Neural cell (in vitro differentiated cells): ENCODE results near the gene APRT. TPM values are rescaled to one million over a fixed set of nuclear protein-coding genes. Genes with fewer than 3 reads are reported as not detected.

ENCODE experiments used
- H2AFZ ChIP-seq: fragments of 200-600, 300-800 bp; sonication (generic), shearing (Covaris generic); 2 replicates; pipeline ENCODE4 v1.6.0; 2014; ENCODE audit warnings: low read depth, mild to moderate bottlenecking, antibody characterized with exemption, low read length, moderate library complexity
- H3F3A ChIP-seq: fragments of 200-600 bp; shearing (Covaris generic); 2 replicates; pipeline ENCODE4 v1.6.1; 2016; ENCODE audit warnings: mild to moderate bottlenecking, moderate library complexity, mixed read lengths, antibody characterized with exemption, low read length; ENCODE audit not compliant: insufficient read depth, poor library complexity, severe bottlenecking
- H3K27ac ChIP-seq: fragments of 200-600, 300-800 bp; sonication (generic), shearing (Covaris generic); 2 replicates; pipeline ENCODE4 v1.5.1; 2014; ENCODE audit warnings: mild to moderate bottlenecking, low read length, moderate library complexity
- H3K27me3 ChIP-seq: fragments of 300-800, 200-600 bp; sonication (generic), shearing (Covaris generic); 2 replicates; pipeline ENCODE4 v1.6.0; 2014; ENCODE audit warnings: mild to moderate bottlenecking, low read depth, low read length, moderate library complexity; ENCODE audit not compliant: insufficient read depth
- H3K36me3 ChIP-seq: fragments of 300-800, 200-600 bp; sonication (generic), shearing (Covaris generic); 2 replicates; pipeline ENCODE4 v1.5.1; 2014; ENCODE audit warnings: mild to moderate bottlenecking, antibody characterized with exemption, low read length, moderate library complexity; ENCODE audit not compliant: insufficient read depth
- H3K4me2 ChIP-seq: fragments of 300-800, 200-600 bp; sonication (generic), shearing (Covaris generic); 2 replicates; pipeline ENCODE4 v1.6.0; 2014; ENCODE audit warnings: mild to moderate bottlenecking, low read length
- H3K4me3 ChIP-seq: fragments of 300-800, 200-600 bp; sonication (generic), shearing (Covaris generic); 2 replicates; pipeline ENCODE4 v1.5.1; 2014; ENCODE audit warnings: mild to moderate bottlenecking, low read length, moderate library complexity
- H3K79me2 ChIP-seq: fragments of 200-600 bp; shearing (Covaris generic); replicated peaks from 2 replicates; pipeline ENCODE4 v1.6.0; 2014; ENCODE audit warnings: mild to moderate bottlenecking, low read length, moderate library complexity; ENCODE audit not compliant: insufficient read depth
- H3K9ac ChIP-seq: fragments of 300-800, 200-600 bp; sonication (generic), shearing (Covaris generic); 2 replicates; pipeline ENCODE4 v1.6.1; 2016; ENCODE audit warnings: mild to moderate bottlenecking, low read length, mixed read lengths
- H3K9me2 ChIP-seq: fragments of 200-600 bp; shearing (Covaris generic); 2 replicates; pipeline ENCODE4 v1.6.1; 2016; ENCODE audit warnings: mild to moderate bottlenecking, low read length, mixed read lengths; ENCODE audit not compliant: insufficient read depth
- H3K9me3 ChIP-seq: fragments of 200-600, 300-800 bp; sonication (generic), shearing (Covaris generic); 2 replicates; pipeline ENCODE4 v1.6.1; 2016; ENCODE audit warnings: mild to moderate bottlenecking, mixed run types, low read length, moderate library complexity, mixed read lengths
- H4K20me1 ChIP-seq: fragments of 200-600 bp; shearing (Covaris generic); 2 replicates; pipeline ENCODE4 v1.6.1; 2016; ENCODE audit warnings: mild to moderate bottlenecking, mixed run types; ENCODE audit not compliant: insufficient read depth
- EP300 ChIP-seq: fragments of 450-650 bp; conservative IDR thresholded peaks from 2 replicates; pipeline ENCODE4 v1.6.1; 2014; ENCODE audit warnings: antibody characterized with exemption, mild to moderate bottlenecking, moderate library complexity; ENCODE audit not compliant: poor library complexity, severe bottlenecking
- EZH2 ChIP-seq: fragments of 200-600, 300-800 bp; shearing (Covaris generic), sonication (generic); IDR thresholded peaks from 2 replicates; pipeline ENCODE4 v1.6.1; 2014; ENCODE audit warnings: antibody characterized with exemption, low read length, borderline replicate concordance, mild to moderate bottlenecking; ENCODE audit not compliant: insufficient read depth, poor library complexity, severe bottlenecking
- MXI1 ChIP-seq: fragments of 450-650 bp; conservative IDR thresholded peaks from 2 replicates; pipeline ENCODE4 v1.6.1; 2014; ENCODE audit warnings: antibody characterized with exemption, mild to moderate bottlenecking; ENCODE audit not compliant: poor library complexity, severe bottlenecking
- POLR2AphosphoS5 ChIP-seq: IDR thresholded peaks from 2 replicates; pipeline ENCODE4 v1.6.1; 2012
- RAD21 ChIP-seq: fragments of 450-650 bp; conservative IDR thresholded peaks from 2 replicates; pipeline ENCODE4 v1.6.1; 2014; ENCODE audit warnings: antibody characterized with exemption, mild to moderate bottlenecking, moderate library complexity
- SMC3 ChIP-seq: fragments of 450-650 bp; conservative IDR thresholded peaks from 2 replicates; pipeline ENCODE4 v1.6.1; 2014; ENCODE audit warnings: antibody characterized with exemption, mild to moderate bottlenecking, moderate library complexity; ENCODE audit not compliant: poor library complexity
- TAF1 ChIP-seq: IDR thresholded peaks from 2 replicates; pipeline ENCODE4 v1.6.1; 2012; ENCODE audit warnings: low read depth
- polyA plus RNA-seq: library from polyadenylated mRNA; depleted of rRNA; stranded (reverse); fragments of >200 nt; gene quantifications from 2 replicates; pipeline ENCODE4 v1.2.3, GENCODE V29; 2014
- TF ChIP-seq, protein P1 (sequence below): IDR thresholded peaks from 2 replicates; pipeline ENCODE4 v1.6.1; 2012; ENCODE audit warnings: borderline replicate concordance
- TF ChIP-seq, protein P2 (sequence below): fragments of 450-650 bp; IDR thresholded peaks from 2 replicates; pipeline ENCODE4 v1.5.1; 2014; ENCODE audit warnings: antibody characterized with exemption, mild to moderate bottlenecking, moderate library complexity; ENCODE audit not compliant: poor library complexity, severe bottlenecking

APRT gene
- polyA plus RNA-seq, 1 donor from 2014 or later: 52.0 TPM

DNA sequence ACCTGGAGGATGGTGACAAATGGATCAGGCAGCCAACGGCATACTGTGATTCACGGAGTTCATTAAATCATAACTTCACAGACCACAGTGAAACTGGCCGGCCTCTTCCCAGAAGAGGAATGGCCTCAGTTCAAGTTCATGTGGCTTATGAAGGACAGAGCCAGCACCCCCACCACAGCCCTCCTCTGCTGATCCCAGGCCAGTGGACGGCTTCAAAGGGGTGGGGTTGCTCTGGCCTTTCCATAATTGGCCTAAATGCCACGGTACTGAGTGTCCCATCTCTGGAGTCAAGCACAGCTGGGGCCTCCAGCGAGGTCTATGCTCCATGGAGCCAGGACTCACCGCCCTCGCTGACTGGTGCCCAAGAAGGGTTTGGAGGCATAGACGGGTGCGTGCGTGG lies 23.7 kb upstream of the APRT start:
- TF ChIP-seq, protein P1, sequence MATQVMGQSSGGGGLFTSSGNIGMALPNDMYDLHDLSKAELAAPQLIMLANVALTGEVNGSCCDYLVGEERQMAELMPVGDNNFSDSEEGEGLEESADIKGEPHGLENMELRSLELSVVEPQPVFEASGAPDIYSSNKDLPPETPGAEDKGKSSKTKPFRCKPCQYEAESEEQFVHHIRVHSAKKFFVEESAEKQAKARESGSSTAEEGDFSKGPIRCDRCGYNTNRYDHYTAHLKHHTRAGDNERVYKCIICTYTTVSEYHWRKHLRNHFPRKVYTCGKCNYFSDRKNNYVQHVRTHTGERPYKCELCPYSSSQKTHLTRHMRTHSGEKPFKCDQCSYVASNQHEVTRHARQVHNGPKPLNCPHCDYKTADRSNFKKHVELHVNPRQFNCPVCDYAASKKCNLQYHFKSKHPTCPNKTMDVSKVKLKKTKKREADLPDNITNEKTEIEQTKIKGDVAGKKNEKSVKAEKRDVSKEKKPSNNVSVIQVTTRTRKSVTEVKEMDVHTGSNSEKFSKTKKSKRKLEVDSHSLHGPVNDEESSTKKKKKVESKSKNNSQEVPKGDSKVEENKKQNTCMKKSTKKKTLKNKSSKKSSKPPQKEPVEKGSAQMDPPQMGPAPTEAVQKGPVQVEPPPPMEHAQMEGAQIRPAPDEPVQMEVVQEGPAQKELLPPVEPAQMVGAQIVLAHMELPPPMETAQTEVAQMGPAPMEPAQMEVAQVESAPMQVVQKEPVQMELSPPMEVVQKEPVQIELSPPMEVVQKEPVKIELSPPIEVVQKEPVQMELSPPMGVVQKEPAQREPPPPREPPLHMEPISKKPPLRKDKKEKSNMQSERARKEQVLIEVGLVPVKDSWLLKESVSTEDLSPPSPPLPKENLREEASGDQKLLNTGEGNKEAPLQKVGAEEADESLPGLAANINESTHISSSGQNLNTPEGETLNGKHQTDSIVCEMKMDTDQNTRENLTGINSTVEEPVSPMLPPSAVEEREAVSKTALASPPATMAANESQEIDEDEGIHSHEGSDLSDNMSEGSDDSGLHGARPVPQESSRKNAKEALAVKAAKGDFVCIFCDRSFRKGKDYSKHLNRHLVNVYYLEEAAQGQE: no peak
- TF ChIP-seq EZH2: no peak
- TF ChIP-seq EP300: no peak
- TF ChIP-seq, protein P2, sequence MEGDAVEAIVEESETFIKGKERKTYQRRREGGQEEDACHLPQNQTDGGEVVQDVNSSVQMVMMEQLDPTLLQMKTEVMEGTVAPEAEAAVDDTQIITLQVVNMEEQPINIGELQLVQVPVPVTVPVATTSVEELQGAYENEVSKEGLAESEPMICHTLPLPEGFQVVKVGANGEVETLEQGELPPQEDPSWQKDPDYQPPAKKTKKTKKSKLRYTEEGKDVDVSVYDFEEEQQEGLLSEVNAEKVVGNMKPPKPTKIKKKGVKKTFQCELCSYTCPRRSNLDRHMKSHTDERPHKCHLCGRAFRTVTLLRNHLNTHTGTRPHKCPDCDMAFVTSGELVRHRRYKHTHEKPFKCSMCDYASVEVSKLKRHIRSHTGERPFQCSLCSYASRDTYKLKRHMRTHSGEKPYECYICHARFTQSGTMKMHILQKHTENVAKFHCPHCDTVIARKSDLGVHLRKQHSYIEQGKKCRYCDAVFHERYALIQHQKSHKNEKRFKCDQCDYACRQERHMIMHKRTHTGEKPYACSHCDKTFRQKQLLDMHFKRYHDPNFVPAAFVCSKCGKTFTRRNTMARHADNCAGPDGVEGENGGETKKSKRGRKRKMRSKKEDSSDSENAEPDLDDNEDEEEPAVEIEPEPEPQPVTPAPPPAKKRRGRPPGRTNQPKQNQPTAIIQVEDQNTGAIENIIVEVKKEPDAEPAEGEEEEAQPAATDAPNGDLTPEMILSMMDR: no peak
- no peak for TF ChIP-seq TAF1
- H3K36me3 ChIP-seq: no peaks in the 10 kb centered on the region

DNA sequence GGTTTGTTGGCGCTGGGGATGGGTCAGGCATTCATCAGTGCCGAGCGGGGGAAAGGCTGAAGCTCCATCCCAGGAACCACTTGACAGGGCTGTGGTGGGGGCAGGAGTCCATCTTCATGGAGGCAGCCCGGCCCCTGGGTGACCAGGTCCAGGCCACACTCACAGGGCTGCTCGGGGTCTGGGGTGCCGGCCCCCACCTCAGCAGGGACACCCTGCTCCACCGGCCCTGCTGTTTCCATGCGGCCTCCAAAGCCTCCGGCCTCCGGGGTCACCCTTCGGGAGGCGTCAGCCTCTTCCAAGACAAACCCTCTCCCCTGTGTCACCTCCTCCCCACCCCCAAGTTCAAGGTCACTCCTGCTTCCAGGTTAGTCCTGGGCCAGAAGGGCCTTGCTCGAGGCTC lies 22.9 kb upstream of the APRT start:
- no peaks in the 10 kb centered on the region for H3K27me3 ChIP-seq
- no peaks in the 10 kb centered on the region for H3K79me2 ChIP-seq
- no peak overlapping the region for H2AFZ ChIP-seq
- H4K20me1 ChIP-seq: no peaks in the 10 kb centered on the region
- H3K9ac ChIP-seq: no peak overlapping the region
- H3K27ac ChIP-seq: no peak overlapping the region
- no peak overlapping the region for H3K4me2 ChIP-seq
- H3K9me2 ChIP-seq: no peaks in the 10 kb centered on the region
- no peaks in the 10 kb centered on the region for H3K9me3 ChIP-seq
- H3F3A ChIP-seq: no peaks in the 10 kb centered on the region
- TF ChIP-seq, protein P1: no peak
- no peak for TF ChIP-seq MXI1
- no peak for TF ChIP-seq POLR2AphosphoS5
- TF ChIP-seq EZH2: no peak
- TF ChIP-seq, protein P2: no peak
- no peak for TF ChIP-seq EP300
- no peak for TF ChIP-seq RAD21
- no peak for TF ChIP-seq SMC3
- TF ChIP-seq TAF1: no peak
- H3K36me3 ChIP-seq: no peaks in the 10 kb centered on the region
- H3K4me3 ChIP-seq: no peak overlapping the region

More for the DNA sequence above, 23.7 kb upstream of the APRT start:
- Histone ChIP-seq H3K4me2 (no peak overlapping the region), H3K27me3 (no peaks in the 10 kb centered on the region), H3K4me3 (no peak overlapping the region), H3K79me2 (no peaks in the 10 kb centered on the region), H3K9ac (no peak overlapping the region), H3K9me2 (no peaks in the 10 kb centered on the region), H3K9me3 (no peaks in the 10 kb centered on the region), H3K27ac (no peak overlapping the region), H2AFZ (no peak overlapping the region), H3F3A (no peaks in the 10 kb centered on the region), H4K20me1 (no peaks in the 10 kb centered on the region)
